Activated CD8-positive, alpha-beta memory T cell treated with anti-CD3 and anti-CD28 coated beads, Interleukin-2, amount 50 U/mL, for 4 hours (primary cell): ENCODE data around the gene SEMA3D.

Experiments
- DNase-seq: peaks from one replicate; pipeline ENCODE4 v3.0.0-alpha.2; 2020

Gene SEMA3D

GRCh38 chr7:85074016-85074415, 112.8 kb downstream of the SEMA3D start:
- DNase-seq: no peak

GRCh38 chr7:85070967-85071628, 115.8 kb downstream of the SEMA3D start:
- DNase-seq: no peak

- no peak for DNase-seq
Measured at GRCh38 chr7:85068799-85069198, 118.1 kb downstream of the SEMA3D start.

GRCh38 chr7:85067371-85067770, 119.5 kb downstream of the SEMA3D start:
- no peak for DNase-seq

GRCh38 chr7:85065888-85066485, 120.9 kb downstream of the SEMA3D start:
- DNase-seq: no peak

GRCh38 chr7:85065306-85065705, 121.5 kb downstream of the SEMA3D start:
- no peak for DNase-seq

GRCh38 chr7:85062651-85063050, 124.2 kb downstream of the SEMA3D start:
- DNase-seq: no peak

- DNase-seq: no peak
Measured at GRCh38 chr7:85061456-85061855, 125.4 kb downstream of the SEMA3D start.

GRCh38 chr7:85060696-85061095, 126.2 kb downstream of the SEMA3D start:
- no peak for DNase-seq

GRCh38 chr7:85055906-85056305, 130.9 kb downstream of the SEMA3D start:
- no peak for DNase-seq

- DNase-seq: no peak
Measured at GRCh38 chr7:85055196-85055595, 131.7 kb downstream of the SEMA3D start.

- DNase-seq: no peak
Measured at GRCh38 chr7:85054306-85054705, 132.6 kb downstream of the SEMA3D start.

GRCh38 chr7:85052894-85053293, 134.0 kb downstream of the SEMA3D start:
- DNase-seq: no peak

- no peak for DNase-seq
Measured at GRCh38 chr7:85052056-85052737, 134.7 kb downstream of the SEMA3D start.

GRCh38 chr7:85046534-85046933, 140.3 kb downstream of the SEMA3D start:
- no peak for DNase-seq

- DNase-seq: no peak
Measured at GRCh38 chr7:85041605-85042216, 145.1 kb downstream of the SEMA3D start.

- no peak for DNase-seq
Measured at GRCh38 chr7:85039196-85039923, 147.5 kb downstream of the SEMA3D start.

- no peak for DNase-seq
Measured at GRCh38 chr7:85038466-85038865, 148.4 kb downstream of the SEMA3D start.

GRCh38 chr7:85033263-85033662, 153.6 kb downstream of the SEMA3D start:
- DNase-seq: no peak

- DNase-seq: no peak
Measured at GRCh38 chr7:85031475-85031874, 155.4 kb downstream of the SEMA3D start.

GRCh38 chr7:85030893-85031292, 156.0 kb downstream of the SEMA3D start:
- no peak for DNase-seq

GRCh38 chr7:85025312-85025756, 161.5 kb downstream of the SEMA3D start:
- no peak for DNase-seq

- no peak for DNase-seq
Measured at GRCh38 chr7:85023916-85024315, 162.9 kb downstream of the SEMA3D start.
